Measurements from ENCODE around the gene RPS6KA4. TPM values are rescaled to one million over a fixed set of nuclear protein-coding genes. Genes with fewer than 3 reads are reported as not detected.

RPS6KA4 gene
- total RNA-seq, 1 donor from 2014 or later = 33.0 TPM

DNA sequence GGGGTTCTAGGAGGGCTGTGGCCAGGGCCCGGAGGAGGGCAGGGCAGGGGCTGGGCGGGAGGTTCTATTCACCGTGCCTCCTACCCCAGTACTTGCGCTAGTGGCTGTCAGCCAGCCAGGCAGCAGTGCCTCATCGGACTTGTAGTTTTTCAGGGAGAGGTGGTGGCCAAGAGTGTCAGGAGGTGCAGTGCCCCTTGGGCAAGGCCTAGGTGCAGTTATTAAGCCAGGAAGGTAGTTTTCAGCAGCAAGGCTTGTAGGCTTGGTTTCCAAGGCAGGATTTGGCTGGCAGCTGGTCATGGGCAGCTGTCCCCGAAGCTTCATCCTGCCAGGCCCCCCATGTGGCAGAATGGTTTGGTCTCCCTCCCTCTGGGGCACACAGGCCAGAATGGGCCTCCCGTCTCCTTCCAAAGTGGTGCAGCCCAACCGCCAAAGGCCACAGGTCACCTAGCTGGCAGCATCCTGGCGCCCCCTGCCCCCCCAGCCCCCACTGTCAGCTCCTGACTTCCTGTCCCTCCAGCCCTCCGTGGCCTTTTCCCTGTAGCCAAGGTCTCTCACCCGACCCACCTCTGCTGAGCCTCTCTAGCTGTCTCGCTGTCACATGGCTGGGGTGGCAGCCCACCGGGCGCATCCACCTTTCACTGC is 10.5 kb upstream of the RPS6KA4 start:
- no peak for DNase-seq (ENCODE audit: low spot score)

DNA sequence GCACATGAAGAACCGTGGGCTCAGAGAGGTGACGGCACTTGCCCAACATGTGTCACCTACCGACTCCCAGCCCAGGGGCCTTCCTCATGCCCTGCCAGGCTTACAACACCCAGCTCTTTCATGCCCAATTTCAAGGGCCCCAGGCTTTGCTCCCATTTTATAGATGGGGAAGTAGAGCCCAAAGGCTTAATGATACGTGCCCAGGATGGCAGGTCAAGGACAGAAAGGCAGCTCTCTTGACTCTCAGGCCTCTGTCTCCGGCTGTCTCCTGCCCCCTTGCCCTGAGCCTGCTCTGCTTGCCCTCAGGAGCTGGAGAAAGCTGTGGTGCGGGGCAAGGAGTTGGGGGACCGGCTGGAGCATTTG is 10.0 kb upstream of the RPS6KA4 start:
- DNase-seq (ENCODE audit: low spot score) = no peak

DNA sequence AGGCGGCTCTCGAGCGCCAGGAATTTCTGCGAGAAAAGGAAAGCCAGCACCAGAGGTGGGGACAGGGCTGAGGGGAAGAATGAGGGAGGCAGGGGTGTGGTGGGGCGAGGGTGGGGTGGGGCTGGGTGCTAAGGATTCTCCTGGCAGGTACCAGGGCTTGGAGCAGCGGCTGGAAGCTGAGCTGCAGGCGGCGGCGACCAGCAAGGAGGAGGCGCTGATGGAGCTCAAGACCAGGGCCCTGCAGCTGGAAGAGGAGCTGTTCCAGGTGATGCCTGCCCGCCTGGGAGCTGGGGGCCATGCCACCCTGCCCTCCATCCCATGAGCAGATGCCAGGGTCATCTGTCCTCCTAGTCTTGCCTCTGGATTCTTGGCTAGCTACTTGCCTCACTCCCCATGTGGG is 9.6 kb upstream of the RPS6KA4 start:
- no peak for DNase-seq (ENCODE audit: low spot score)

DNA sequence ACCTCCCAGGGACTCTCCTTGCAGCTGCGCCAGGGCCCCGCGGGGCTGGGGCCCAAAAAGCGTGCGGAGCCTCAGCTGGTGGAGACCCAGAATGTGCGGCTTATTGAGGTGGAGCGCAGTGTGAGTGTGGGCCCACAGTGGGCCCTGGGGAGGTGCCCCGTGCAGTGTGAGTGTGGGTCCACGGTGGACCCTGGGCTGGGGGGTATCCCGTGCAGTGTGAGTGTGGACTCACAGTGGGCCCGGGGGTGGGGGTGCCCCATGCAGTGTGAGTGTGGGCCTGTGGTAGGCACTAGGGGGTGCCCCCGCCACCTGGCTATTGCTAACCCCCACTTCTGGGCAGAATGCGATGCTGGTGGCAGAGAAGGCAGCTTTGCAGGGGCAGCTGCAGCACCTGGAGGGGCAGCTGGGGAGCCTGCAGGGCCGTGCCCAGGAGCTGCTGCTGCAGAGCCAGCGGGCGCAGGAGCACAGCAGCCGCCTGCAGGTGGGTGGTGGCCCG is 7.8 kb upstream of the RPS6KA4 start:
- DNase-seq (ENCODE audit: low spot score) = no peak

DNA sequence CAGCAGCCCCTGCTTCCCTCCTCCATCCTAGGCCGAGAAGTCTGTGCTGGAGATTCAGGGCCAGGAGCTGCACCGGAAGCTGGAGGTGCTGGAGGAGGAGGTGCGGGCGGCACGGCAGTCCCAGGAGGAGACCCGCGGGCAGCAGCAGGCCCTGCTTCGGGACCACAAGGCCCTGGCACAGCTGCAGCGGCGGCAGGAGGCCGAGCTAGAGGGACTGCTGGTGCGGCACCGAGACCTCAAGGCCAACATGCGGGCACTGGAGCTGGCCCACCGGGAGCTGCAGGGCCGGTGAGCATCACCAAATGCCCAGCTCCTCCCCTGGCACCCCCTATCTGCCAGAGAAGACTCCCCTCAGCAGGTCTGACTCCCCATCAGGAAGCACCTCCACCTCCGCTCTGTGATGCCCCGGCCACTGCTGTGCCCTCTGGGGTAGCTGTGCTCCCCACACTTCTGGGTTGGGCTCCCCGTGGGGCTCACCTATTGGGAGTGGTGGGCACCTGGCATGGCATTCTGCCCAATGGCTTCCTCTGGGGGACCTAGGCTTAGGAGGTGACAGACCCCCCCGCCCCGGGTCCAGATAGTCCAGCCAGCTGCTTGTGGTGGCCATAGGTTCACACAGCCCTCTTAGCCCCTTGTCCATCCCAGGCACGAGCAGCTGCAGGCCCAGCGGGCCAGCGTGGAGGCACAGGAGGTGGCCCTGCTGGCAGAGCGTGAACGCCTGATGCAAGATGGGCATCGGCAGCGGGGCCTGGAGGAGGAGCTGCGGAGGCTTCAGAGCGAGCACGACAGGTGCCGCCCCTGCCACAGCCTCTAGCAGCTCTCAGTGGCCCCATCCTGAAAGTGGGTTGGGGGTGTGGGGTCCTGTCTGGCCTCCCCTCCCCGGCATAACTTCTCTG is 6.6 kb upstream of the RPS6KA4 start:
- DNase-seq (ENCODE audit: low spot score) = no peak

DNA sequence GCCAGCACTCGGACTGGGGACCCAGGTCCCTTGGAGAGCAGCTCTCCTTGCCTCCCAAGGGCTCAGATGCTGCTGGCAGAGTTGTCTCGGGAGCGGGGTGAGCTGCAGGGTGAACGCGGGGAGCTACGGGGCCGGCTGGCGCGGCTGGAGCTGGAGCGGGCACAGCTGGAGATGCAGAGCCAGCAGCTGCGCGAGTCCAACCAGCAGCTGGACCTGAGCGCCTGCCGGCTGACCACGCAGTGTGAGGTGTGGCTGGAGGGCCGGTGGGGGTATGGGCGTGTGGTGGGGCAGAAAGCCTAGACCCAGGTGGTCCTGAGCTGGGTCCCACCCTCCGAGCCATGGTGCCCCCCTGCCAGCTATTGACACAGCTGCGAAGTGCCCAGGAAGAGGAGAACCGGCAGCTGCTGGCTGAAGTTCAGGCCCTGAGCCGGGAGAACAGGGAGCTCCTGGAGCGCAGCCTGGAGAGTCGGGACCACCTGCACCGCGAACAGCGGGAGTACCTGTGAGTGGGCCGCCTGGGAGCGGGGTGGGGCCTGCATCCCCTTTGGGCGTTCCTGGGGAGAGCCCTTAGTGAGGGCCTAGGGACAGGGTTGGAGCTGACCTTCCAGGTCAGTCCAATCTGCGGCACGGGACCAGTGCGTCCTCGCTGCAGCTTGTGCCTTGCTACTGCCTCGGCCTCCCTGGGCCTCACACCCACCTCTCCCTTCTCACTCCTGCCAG is 5.8 kb upstream of the RPS6KA4 start:
- DNase-seq (ENCODE audit: low spot score) = no peak

DNA sequence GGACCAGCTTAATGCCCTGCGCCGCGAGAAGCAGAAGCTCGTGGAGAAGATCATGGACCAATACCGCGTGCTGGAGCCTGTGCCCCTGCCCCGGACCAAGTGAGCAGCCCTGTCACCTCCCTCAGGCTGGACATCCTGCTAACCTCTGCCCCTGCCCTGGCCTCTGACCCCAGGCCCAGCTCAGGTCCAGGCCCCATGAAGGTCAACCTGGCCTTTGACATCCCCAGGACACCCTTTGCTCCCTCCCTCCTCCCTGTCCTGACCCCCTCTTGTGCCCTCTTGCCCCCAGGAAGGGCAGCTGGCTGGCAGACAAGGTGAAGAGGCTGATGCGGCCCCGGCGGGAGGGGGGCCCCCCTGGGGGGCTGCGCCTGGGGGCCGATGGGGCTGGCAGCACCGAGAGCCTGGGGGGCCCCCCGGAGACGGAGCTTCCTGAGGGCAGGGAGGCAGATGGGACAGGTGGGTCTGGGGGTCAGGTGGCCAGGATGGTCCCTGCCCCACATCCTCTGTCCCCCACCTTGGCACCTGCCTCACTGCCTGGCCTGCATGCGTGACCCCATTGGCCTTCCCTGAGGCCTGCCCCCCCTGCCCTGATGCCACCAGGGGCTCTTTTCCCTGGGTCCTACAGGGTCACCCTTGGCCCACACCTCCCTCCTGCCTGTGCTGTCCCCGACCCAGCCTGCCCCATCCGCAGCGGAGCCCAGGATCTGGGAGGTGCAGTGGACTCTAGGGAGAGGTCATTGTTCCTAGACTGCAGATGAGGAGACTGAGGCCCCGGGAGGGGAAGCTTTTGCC is 5.1 kb upstream of the RPS6KA4 start:
- DNase-seq (ENCODE audit: low spot score) = no peak

DNA sequence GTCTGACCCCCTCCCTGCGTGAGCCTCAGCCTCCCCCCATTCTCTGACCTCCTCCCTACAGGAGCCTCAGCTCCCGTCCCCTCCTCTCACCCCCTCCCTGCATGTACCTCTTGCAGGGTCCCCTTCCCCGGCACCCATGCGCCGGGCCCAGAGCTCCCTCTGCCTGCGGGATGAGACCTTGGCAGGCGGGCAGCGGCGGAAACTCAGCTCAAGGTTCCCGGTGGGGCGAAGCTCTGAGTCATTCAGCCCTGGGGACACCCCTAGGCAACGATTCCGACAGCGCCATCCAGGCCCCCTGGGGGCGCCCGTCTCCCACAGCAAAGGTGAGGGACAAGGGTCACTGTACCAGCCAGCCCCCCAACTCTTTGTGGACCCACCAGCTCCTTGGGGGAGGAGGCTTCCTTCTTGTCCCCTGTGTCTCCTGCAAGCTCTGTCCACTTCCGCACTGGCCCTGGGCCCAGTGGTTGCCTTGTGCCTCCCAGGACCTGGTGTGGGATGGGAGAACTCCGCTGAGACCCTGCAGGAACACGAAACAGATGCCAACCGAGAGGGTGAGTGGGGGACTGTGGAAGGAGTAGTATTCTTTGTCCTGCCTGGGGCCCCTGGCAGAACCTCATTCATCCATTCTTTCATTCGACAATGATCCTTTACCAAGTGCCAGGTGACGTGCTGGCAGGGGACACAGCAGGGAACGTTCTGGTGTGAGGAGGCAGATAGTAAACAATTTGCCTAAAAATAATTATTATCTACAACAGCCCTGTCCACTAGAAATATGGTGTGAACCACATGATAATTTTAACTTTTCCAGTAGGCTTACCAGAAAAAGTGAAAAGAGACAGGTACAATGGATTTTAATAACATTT is 3.7 kb upstream of the RPS6KA4 start:
- peak; percentile 72 for DNase-seq (ENCODE audit: low spot score)

DNA sequence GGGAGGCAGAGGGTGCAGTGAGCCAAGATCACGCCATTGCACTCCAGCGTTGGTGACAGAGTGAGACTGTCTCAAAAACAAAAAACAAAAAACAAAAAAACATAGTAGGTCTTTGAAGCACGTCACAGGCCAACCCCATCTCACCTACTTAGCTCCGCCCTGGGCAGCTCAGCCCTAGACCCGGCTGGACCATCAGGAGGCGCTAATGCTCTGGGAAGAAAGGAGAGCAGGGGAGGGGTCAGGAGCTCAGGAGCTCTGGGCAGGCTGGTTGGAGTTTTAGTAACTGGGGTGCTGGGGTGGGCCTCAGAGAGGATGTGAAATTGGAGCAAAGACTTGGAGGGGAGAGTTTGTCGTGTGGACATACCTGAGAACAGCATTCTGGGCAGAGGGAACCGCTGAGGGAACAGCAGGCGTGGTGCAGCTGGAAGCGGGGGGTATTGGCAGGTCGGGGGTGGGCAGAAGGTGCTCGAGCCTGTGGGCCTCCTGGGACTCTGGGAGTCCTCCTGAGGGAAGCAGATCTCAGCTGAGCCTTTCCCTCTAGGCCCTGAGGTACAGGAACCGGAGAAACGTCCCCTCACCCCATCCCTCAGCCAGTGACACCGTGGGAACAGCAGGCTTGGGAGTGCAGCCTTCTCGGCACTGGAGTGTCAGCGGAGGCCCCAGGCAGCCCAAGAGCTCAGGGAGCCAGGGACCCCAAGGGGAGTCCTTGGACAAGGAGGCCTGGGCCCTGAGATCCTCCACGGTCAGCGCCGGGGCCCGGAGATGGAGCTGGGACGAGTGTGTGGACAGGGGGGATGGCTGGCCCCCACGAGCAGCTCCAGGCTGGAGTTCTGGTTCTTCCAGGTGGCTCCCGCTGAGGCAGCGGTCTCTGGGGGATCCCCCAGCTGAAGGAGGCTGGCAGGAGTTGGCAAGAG is 2.2 kb upstream of the RPS6KA4 start:
- no peak for DNase-seq (ENCODE audit: low spot score)

DNA sequence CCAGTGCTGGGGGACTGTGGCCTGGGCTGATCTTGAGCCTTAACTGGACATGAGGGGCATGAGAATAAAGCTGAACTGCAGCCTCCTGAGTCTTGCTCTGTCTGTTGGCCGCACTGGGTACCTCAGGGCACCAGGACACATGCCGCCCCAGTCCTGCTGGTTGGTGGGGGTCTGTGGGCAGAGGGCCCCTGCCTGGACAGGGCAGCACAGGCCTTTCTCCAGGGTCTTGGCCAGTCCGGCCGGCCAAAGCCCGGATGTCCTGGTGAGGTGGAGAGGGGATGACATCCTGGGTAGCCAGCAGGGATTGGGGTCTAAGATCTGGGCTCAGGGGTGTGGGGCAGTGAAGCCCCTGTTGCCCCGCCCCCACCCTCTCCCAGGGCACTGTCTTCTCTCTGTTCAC is 1.5 kb upstream of the RPS6KA4 start:
- no peak for DNase-seq (ENCODE audit: low spot score)

DNA sequence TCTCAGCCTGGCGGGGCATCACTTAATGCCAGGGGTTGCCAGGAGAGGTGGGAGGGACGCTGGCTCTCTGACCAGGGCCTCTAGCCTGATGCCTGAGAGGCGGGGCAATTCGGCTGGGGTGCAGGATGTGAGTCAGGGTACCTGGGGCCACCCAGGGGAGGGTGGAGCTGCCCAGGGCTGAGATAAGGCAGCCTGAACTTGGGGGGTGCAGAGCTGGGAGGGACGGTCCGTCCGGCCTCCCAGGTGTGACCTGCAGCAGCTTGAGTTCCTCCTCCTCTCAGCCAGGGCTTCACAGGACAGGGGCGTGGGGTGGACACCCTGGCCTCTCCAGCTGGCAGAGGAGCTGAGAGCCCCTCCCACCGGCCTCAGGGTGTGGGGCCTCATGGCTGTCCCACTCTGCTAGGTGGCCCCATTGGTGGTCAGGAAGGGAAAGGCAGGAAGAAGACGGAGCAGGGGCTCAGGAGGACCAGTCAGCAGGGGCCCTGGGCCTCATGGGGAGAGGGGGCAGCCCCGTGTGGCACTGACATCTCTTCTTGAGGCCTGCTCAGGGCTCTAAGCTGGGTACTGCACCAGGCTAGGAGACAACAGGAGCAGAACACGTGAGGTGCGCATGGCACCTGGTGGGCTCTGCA is 942 bp upstream of the RPS6KA4 start:
- no peak for DNase-seq (ENCODE audit: low spot score)

DNA sequence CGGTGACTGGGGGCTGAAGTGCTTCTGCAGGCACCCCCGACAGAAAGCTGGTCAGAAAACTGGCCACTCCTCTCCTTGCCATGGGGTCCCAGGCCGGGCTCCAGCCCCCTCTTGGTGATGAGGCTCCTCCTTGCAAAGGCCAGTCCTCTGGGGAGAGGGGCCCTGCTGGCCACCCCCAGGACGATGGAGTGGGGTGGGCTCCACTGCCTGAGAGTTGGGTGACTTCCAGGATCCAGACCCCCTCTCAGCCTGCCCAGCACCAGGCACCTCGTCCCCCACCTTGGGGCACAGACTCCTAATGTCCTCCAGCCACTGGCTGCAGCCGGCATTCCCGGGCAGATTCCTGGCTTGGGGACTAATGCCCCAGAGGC is 441 bp upstream of the RPS6KA4 start:
- no peak for DNase-seq (ENCODE audit: low spot score)

DNA sequence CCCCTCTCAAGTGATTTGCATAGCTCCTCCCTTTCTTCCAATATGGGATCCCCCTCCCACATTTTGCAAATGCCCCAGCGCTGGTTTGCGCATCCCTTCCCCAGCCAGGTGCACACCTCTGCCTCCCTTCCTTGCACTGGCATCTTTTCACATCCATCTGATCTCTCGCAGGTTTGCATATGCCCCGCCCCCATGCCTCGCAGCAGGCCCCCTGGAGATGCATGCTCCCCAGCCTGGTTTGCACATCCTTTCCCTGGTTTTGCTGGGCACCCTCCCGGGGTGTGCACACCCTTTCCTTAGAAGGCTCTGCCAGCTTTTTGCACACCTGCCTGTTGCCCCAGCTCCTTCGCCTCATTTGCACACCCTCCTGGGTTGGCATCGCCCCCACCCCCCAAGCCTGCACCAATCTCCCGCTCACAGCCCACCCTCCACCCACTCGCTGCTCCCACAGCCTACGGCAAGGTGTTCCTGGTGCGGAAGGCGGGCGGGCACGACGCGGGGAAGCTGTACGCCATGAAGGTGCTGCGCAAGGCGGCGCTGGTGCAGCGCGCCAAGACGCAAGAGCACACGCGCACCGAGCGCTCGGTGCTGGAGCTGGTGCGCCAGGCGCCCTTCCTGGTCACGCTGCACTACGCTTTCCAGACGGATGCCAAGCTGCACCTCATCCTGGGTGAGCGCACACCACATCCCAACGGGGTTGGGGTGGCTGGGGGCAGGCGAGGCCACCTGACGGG is 917 bp downstream of the RPS6KA4 start:
- DNase-seq (ENCODE audit: low spot score) = no peak

DNA sequence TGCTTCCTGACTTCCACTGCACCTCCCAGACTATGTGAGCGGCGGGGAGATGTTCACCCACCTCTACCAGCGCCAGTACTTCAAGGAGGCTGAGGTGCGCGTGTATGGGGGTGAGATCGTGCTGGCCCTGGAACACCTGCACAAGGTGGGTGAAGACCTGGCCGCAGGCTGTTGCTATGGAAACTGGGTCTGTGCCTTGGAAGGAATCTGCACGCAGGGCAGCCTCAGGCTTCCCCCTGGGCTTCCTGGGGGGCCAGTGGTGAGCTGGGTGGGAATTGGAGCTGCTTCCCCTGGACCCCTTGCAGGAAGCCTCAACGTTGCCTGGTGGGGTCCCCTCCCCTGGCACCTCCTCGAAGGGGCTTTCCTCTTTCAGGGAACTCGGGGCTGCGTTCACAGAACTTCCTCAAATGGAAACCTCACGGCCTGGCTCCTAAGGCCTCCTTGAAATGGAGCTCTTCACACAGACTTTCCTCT is 1.5 kb downstream of the RPS6KA4 start:
- no peak for DNase-seq (ENCODE audit: low spot score)

DNA sequence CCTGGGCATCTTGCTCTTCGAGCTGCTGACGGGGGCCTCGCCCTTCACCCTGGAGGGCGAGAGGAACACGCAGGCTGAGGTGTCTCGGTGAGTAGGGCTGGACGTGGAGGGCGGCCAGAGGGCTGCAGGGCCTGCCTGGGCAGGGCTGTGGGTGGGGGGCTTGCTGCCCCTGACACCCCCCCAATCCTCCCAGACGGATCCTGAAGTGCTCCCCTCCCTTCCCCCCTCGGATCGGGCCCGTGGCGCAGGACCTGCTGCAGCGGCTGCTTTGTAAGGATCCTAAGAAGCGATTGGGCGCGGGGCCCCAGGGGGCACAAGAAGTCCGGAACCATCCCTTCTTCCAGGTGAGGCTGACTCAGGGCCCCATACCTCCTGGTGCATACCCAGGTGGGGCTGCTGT is 2.7 kb downstream of the RPS6KA4 start:
- DNase-seq (ENCODE audit: low spot score) = no peak

DNA sequence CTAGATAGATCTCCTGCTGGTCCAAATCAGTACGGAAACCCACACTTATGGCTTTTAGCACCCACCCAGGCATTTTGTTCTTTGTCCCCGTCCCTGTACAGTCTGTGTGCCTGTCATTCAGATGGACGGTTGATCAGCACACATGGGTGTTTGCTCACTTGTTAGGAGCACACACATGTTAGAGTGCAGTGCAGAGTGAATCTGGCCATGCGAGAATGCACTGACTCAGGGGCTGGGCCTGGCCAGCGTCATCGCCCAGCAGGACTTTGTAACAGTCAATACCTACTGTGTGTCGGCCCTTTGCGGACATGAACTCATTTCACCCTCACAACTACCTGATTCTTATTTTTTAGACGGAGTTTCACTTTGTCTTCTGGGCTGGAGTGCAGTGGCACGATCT is 3.4 kb downstream of the RPS6KA4 start:
- no peak for DNase-seq (ENCODE audit: low spot score)

DNA sequence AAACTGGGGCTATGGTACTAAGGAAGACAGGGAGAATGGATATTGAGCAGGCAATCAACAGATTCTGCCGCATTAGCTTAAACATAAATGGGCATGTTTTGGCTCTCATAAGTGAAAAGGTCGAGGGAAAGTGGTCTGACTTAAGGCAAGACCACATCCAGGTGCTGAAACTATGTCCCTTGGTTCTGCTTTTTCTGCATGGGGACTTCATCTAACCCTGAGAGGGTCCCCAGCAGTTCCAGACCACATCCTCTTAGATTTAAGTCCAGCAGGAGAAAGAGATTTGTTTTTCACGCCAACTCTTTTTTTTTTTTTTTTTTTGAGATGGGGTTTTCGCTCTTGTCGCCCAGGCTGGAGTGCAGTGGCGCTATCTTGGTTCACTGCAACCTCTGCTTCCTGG is 5.5 kb downstream of the RPS6KA4 start:
- no peak for DNase-seq (ENCODE audit: low spot score)

DNA sequence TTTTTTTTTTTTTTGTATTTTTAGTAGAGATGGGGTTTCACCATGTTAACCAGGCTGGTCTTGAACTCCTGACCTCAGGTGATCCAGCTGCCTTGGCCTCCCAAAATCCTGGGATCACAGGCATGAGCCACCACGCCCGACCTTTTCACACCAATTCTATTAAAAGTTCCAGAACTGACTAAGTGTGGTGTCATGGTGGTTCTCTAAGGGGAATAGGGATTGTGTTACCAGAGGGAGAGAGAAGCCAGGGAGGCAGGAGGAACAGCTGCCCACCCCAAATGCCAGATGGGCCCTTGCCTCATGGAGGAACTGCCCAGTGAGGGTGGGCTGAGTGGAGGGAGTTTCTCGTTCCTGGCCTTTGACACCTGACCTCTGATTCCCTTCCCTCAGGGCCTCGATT is 5.9 kb downstream of the RPS6KA4 start:
- DNase-seq (ENCODE audit: low spot score) = no peak

DNA sequence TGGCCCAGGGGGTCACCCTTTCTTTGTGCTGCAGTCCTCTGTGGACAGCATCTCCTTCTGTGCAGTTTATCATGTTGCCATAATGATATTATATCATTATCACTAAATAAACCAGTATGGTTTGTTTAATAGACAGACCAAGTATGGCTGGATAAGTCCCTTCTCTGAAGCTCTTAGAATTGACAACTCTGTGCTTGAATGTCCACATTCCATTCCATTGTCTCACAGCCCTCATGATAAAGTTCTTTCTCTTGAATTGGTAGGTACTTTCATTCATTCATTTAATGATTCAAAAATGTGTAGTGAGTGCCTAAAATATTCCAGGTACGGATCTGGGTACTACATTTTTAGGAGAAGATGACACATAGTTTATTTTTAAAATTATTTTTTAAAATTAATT is 7.8 kb downstream of the RPS6KA4 start:
- no peak for DNase-seq (ENCODE audit: low spot score)

All from mucosa of gallbladder (tissue), 1 donor.